OCI-LY3 (cell line): Measurements from ENCODE around the gene ZHX3.

Experiments used
- CTCF ChIP-seq: fragments of 200-600, 300-600 bp; sonication (generic); IDR thresholded peaks from 2 replicates; pipeline ENCODE4 v1.5.1; 2014; ENCODE audit warnings: antibody characterized with exemption, low read length, low read depth
- EZH2phosphoT487 ChIP-seq: fragments of 200-600 bp; shearing (Covaris generic); IDR thresholded peaks from 2 replicates; pipeline ENCODE4 v1.6.1; 2018; ENCODE audit warnings: antibody characterized with exemption, mixed run types, low read depth

GRCh38 chr20:41196653-41197225, 120.8 kb downstream of the ZHX3 start:
- TF ChIP-seq CTCF (no peak), EZH2phosphoT487 (no peak)
